GM08714 (cell line): ENCODE data around the gene EVC.

Experiments used
- H3K4me3 ChIP-seq: fragments of 200-500 bp; sonication (Bioruptor generic); 2 replicates; pipeline ENCODE4 v1.5.1; 2014; ENCODE audit warnings: mild to moderate bottlenecking, low read length, inconsistent platforms
- ZNF274 ChIP-seq: IDR thresholded peaks from 2 replicates; pipeline ENCODE4 v1.6.1; 2012; ENCODE audit warnings: mild to moderate bottlenecking, low read depth, low read length

Gene EVC

DNA sequence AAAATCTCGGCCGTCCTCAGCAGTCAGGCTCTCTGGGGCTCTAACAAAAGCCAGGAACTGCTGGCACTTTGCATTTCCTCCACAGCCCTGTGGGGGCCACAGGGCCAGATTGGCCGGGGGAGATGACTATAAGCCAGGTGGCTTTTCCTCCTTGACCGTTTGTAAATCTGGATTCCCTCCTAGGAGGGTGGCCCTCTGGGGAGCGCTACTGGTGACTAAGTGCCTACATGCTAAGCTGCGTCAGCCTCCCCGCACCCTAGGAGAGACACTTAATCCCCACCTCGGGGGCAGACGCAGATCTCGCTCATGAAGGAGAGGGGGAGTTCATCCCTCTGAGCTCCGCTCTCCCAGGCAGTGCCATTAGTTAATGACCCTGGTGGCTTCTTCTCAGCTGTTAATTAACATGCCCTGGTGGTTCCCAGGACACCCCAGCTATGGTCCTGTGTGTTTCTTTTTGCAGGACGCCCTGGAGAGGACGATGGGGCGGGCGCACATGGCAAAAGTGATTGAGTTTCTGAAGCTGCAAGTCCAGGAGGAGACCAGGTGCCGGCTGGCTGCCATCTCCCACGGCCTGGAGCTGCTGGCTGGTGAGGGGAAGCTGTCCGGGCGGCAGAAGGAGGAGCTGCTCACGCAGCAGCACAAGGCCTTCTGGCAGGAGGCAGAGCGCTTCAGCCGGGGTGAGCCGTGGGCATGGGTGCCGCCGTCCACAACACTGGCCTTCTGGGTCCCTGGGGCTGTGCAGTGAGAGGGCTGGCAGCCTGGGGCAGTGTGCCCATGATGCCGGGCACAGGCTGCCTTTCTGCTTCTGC, 41.6 kb downstream of the EVC start:
- no peak overlapping the region for H3K4me3 ChIP-seq
- no peak for TF ChIP-seq ZNF274

DNA sequence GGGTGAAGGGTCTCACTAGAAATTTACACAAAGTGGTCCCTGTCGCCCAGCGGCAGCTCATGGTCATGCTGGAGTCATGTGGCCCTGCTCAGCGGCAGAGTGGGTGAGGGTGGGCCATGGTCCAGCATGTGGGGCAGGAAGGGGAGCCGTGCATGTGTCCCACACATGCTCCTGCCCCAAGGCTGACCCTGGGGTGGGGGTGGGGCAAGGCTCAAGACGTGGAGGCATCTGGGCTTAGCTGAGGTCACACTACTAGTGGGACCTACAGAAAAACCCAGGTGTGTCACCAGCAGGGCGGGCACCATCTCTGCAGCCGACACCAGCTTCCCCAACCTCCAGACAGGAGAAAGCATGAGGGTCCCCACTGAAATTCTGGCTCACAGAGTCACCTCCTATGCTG, 42.4 kb downstream of the EVC start:
- TF ChIP-seq ZNF274 = no peak
- H3K4me3 ChIP-seq = no peak overlapping the region

- no peak for TF ChIP-seq ZNF274
Observed at GRCh38 chr4:5753766-5754528, 42.9 kb downstream of the EVC start.

GRCh38 chr4:5754529-5754881, 43.5 kb downstream of the EVC start:
- H3K4me3 ChIP-seq = no peak overlapping the region
- no peak for TF ChIP-seq ZNF274

More at GRCh38 chr4:5753766-5754528, 42.9 kb downstream of the EVC start:
- H3K4me3 ChIP-seq = no peak overlapping the region

GRCh38 chr4:5755161-5755560, 44.2 kb downstream of the EVC start:
- no peak for TF ChIP-seq ZNF274
- no peak overlapping the region for H3K4me3 ChIP-seq

- no peak overlapping the region for H3K4me3 ChIP-seq
- no peak for TF ChIP-seq ZNF274
Observed at GRCh38 chr4:5755679-5756078, 44.7 kb downstream of the EVC start.

- TF ChIP-seq ZNF274 = no peak
- H3K4me3 ChIP-seq = no peak overlapping the region
Observed at GRCh38 chr4:5756271-5756670, 45.3 kb downstream of the EVC start.

DNA sequence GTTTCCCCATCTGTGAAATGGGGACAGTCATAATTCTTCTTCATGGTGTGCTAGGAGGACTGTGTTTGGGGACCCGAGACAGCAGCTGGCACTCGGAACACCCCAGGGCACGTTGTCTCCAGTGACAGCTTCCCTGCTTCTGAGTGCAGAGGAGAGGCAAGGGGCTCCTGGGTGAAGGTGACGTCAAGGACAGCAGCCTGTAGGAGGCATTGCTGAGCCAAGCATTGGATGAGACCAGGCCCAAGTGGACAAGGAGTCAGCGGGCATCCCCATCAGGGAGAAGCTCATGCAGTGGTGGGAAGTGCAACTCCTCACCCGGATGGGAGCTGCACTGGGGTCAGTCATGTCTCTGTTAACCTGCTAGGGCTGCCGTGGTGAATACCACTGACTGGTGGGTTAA, 46.1 kb downstream of the EVC start:
- no peak overlapping the region for H3K4me3 ChIP-seq

GRCh38 chr4:5757536-5757935, 46.5 kb downstream of the EVC start:
- H3K4me3 ChIP-seq = no peak overlapping the region
- TF ChIP-seq ZNF274 = no peak

More for the DNA sequence above, 46.1 kb downstream of the EVC start:
- no peak for TF ChIP-seq ZNF274

DNA sequence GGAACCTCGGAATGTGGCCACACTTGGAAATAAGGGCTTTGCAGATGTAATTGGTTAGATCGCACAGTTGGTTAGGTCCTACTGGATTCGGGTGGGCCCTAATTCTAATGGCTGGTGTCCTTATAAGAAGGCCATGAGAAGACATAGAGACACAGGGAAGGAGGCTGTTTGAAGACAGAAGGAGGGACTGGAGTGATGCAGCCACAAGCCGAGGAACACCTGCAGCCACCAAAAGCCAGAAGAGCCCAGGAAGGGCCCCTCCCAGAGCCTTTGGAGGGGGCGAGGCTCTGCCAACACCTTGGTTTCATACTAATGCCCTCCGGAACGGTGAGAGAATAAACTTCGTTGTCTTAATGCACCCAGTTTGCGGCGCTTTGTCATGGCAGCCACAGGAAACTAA, 47.0 kb downstream of the EVC start:
- TF ChIP-seq ZNF274 = no peak
- no peak overlapping the region for H3K4me3 ChIP-seq

- H3K4me3 ChIP-seq = no peak overlapping the region
- no peak for TF ChIP-seq ZNF274
Observed at GRCh38 chr4:5758741-5759140, 47.7 kb downstream of the EVC start.

DNA sequence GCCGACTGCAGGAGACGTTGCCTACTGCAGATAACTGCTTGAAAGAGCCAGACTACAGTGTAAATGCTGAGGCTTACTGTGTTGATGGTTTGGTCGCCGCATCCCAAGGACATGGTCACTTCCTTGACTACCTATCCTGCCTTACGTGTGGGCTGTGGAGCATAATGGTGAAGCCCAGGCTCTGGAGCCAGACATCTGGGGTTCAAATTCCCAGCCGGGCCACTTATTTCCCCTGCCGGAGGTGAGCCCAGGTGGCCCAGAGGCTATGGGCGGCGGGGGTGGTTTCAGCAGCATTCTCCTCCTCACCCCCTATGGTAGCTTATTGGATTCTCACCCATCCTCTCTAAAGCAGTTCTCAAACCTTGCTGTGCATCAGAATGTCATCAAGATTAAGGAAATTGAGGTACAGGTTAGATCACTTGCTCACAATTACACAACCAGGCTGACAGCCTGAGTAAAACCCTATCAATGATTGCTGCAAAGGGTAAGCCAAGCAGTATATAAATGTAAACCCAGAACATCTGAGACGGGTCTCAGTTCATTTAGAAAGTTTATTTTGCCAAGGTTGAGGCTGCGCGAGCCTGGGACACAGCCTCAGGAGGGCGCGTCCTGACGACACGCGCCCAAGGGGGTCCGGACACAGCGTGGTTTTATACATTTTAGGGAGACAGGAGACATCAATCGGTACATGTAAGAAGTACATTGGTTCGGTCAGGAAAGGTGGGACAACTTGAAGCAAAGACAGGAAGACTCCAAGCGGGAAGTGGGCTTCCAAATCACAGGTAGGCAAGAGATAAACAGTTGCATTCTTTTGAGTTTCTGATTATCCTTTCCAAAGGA, 48.5 kb downstream of the EVC start:
- no peak for TF ChIP-seq ZNF274
- no peak overlapping the region for H3K4me3 ChIP-seq

DNA sequence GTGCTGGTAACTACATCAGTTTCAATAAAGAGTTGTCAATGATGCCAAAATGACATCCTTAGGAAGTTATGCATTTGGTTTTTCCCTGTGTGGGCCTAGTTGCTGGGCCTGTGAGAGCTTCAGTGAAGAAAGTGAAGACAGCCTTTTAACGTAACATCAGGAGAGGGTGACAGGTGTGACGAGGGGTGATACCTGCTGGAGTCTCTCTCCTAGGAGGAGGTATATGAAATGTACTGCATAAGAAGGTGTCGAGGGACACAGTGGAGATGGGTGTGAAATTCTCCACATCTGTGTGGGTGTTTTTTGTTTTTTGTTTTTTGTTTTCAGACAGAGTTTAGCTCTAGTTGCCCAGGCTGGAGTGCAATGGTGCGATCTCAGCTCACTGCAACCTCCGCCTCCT, 49.2 kb downstream of the EVC start:
- H3K4me3 ChIP-seq = no peak overlapping the region
- no peak for TF ChIP-seq ZNF274

GRCh38 chr4:5760936-5761480, 50.0 kb downstream of the EVC start:
- H3K4me3 ChIP-seq = no peak overlapping the region
- TF ChIP-seq ZNF274 = no peak
